Right atrium auricular region (tissue), 2 donors: Measurements from ENCODE around the gene PSG5. TPM values are rescaled to one million over a fixed set of nuclear protein-coding genes. Genes with fewer than 3 reads are reported as not detected.
"Not testable (repeated sequence)": the region's sequence is repeated elsewhere in the genome, so short reads cannot be mapped to it uniquely, and the experiment has no call there.

Experiments
- DNase-seq: peaks from one replicate; pipeline ENCODE4 v3.0.0-alpha.2; 2019; ENCODE audit warnings: low spot score
- H3K27ac ChIP-seq, 2 donors: fragments of 200-600 bp; sonication (generic); 1 replicate in 1 of 2; 2 replicates in 1 of 2; pipeline ENCODE4 v1.5.1; 2016 to 2019
- H3K27me3 ChIP-seq, 2 donors: fragments of 200-600 bp; sonication (generic); one replicate each; pipeline versions ENCODE4 v1.5.1 to v1.6.0; 2017 to 2019
- H3K36me3 ChIP-seq: fragments of 200-600 bp; sonication (generic); one replicate; pipeline ENCODE4 v1.5.1; 2016
- H3K4me1 ChIP-seq, 2 donors: fragments of 200-600 bp; sonication (generic); one replicate each; pipeline versions ENCODE4 v1.5.1 to v1.6.0; 2017 to 2019
- H3K4me3 ChIP-seq, 2 donors: fragments of 200-600 bp; sonication (generic); 1 replicate in 1 of 2; 2 replicates in 1 of 2; pipeline ENCODE4 v1.5.1; 2017 to 2019; ENCODE audit warnings: mild to moderate bottlenecking in 1 of 2, moderate library complexity in 1 of 2
- H3K9me3 ChIP-seq, 2 donors: fragments of 200-600 bp; sonication (generic); one replicate each; pipeline ENCODE4 v1.5.1; 2019
- CTCF ChIP-seq, 2 donors: fragments of 200-600 bp; sonication (generic); IDR thresholded peaks; one replicate each; pipeline ENCODE4 v1.5.1; 2019; ENCODE audit warnings: antibody characterized with exemption in 2 of 2
- total RNA-seq, 2 donors: library from RNA; depleted of rRNA; stranded (reverse); fragments of >200 nt; gene quantifications; one replicate each; pipeline ENCODE4 v1.1.0, GENCODE V29; 2016

Gene PSG5
- not detected for total RNA-seq

- not testable (repeated sequence) for H3K4me3 ChIP-seq, DNase-seq, H3K9me3 ChIP-seq, H3K27ac ChIP-seq, H3K27me3 ChIP-seq, H3K36me3 ChIP-seq, H3K4me1 ChIP-seq
Observed at GRCh38 chr19:43186311-43186935, at the start of gene PSG5. TSS of gene PSG5 (minus strand) at chr19:43186536. CDS start at chr19:43186405, 131 bp downstream.

GRCh38 chr19:43235686-43236085, 49.4 kb upstream of the PSG5 start:
- not testable (repeated sequence) for H3K36me3 ChIP-seq, H3K9me3 ChIP-seq, DNase-seq, H3K4me3 ChIP-seq, H3K4me1 ChIP-seq, H3K27ac ChIP-seq, H3K27me3 ChIP-seq

GRCh38 chr19:43229315-43229714, 43.0 kb upstream of the PSG5 start:
- Histone ChIP-seq H3K4me1 (no peaks in the 10 kb centered on the region), H3K27me3 (no peaks in the 10 kb centered on the region), H3K27ac (no peak overlapping the region), H3K4me3 (no peak overlapping the region), H3K36me3 (no peaks in the 10 kb centered on the region), H3K9me3 (peaks cover 0 to 33% of the 10 kb centered on the region in 2 donors)
- no peak for DNase-seq
- TF ChIP-seq CTCF (IDR thresholded peaks at IDR 0.05), result no peak

GRCh38 chr19:43228730-43229129, 42.4 kb upstream of the PSG5 start:
- not testable (repeated sequence) for H3K4me1 ChIP-seq, H3K4me3 ChIP-seq, H3K27me3 ChIP-seq, H3K27ac ChIP-seq, H3K36me3 ChIP-seq, DNase-seq
- peaks cover 0 to 33% of the 10 kb centered on the region in 2 donors for H3K9me3 ChIP-seq

- DNase-seq, H3K27ac ChIP-seq: not testable (repeated sequence)
- H3K9me3 ChIP-seq, result peaks cover 0 to 33% of the 10 kb centered on the region in 2 donors
Observed at GRCh38 chr19:43226986-43227385, 40.6 kb upstream of the PSG5 start.

GRCh38 chr19:43224855-43225253, 38.5 kb upstream of the PSG5 start:
- no peak for TF ChIP-seq CTCF (IDR thresholded peaks at IDR 0.05)
- H3K9me3 ChIP-seq, result peaks cover 0 to 23% of the 10 kb centered on the region in 2 donors
- H3K4me3 ChIP-seq, result no peak overlapping the region
- H3K27ac ChIP-seq, result no peak overlapping the region
- DNase-seq, result no peak
- H3K27me3 ChIP-seq, result no peaks in the 10 kb centered on the region
- H3K4me1 ChIP-seq, result no peaks in the 10 kb centered on the region
- H3K36me3 ChIP-seq, result no peaks in the 10 kb centered on the region

More at GRCh38 chr19:43226986-43227385, 40.6 kb upstream of the PSG5 start:
- not testable (repeated sequence) for H3K4me3 ChIP-seq, H3K36me3 ChIP-seq, H3K27me3 ChIP-seq, H3K4me1 ChIP-seq

- H3K9me3 ChIP-seq, result peaks cover 0 to 18% of the 10 kb centered on the region in 2 donors
- not testable (repeated sequence) for H3K4me3 ChIP-seq, H3K27me3 ChIP-seq, H3K36me3 ChIP-seq, H3K4me1 ChIP-seq, DNase-seq, H3K27ac ChIP-seq
Observed at GRCh38 chr19:43224201-43224854, 38.0 kb upstream of the PSG5 start.

GRCh38 chr19:43221891-43222290, 35.6 kb upstream of the PSG5 start:
- H3K4me1 ChIP-seq, H3K4me3 ChIP-seq, H3K27me3 ChIP-seq, H3K36me3 ChIP-seq, H3K27ac ChIP-seq, DNase-seq, H3K9me3 ChIP-seq: not testable (repeated sequence)

GRCh38 chr19:43219136-43219535, 32.8 kb upstream of the PSG5 start:
- not testable (repeated sequence) for H3K4me1 ChIP-seq, H3K9me3 ChIP-seq, H3K36me3 ChIP-seq, H3K27ac ChIP-seq, H3K4me3 ChIP-seq, H3K27me3 ChIP-seq, DNase-seq

- H3K27ac ChIP-seq, H3K36me3 ChIP-seq, H3K4me1 ChIP-seq, DNase-seq, H3K9me3 ChIP-seq, H3K4me3 ChIP-seq, H3K27me3 ChIP-seq: not testable (repeated sequence)
Observed at GRCh38 chr19:43215881-43216280, 29.5 kb upstream of the PSG5 start.
